Osteocyte (in vitro differentiated cells): ENCODE data around the gene MED17. TPM values are rescaled to one million over a fixed set of nuclear protein-coding genes. Genes with fewer than 3 reads are reported as not detected.
"Not testable (repeated sequence)": the region's sequence is repeated elsewhere in the genome, so short reads cannot be mapped to it uniquely, and the experiment has no call there.

Source experiments
- DNase-seq: peaks from one replicate; pipeline ENCODE4 v3.0.0; 2021; ENCODE audit warnings: mixed read lengths; ENCODE audit not compliant: unreplicated experiment; ENCODE audit errors: extremely low spot score
- H3K27ac Mint-ChIP-seq: one replicate; pipeline ENCODE4 v1.8.0; 2021; ENCODE audit warnings: mild to moderate bottlenecking, mixed read lengths; ENCODE audit not compliant: unreplicated experiment
- H3K27me3 Mint-ChIP-seq: one replicate; pipeline ENCODE4 v1.8.0; 2021; ENCODE audit warnings: mixed read lengths; ENCODE audit not compliant: unreplicated experiment
- H3K36me3 Mint-ChIP-seq: one replicate; pipeline ENCODE4 v1.8.0; 2021; ENCODE audit warnings: mixed read lengths; ENCODE audit not compliant: unreplicated experiment
- H3K4me1 Mint-ChIP-seq: one replicate; pipeline ENCODE4 v1.8.0; 2021; ENCODE audit warnings: mixed read lengths; ENCODE audit not compliant: unreplicated experiment
- H3K4me3 Mint-ChIP-seq: one replicate; pipeline ENCODE4 v1.8.0; 2021; ENCODE audit warnings: mild to moderate bottlenecking, moderate library complexity, mixed read lengths; ENCODE audit not compliant: unreplicated experiment
- H3K9me3 Mint-ChIP-seq: one replicate; pipeline ENCODE4 v1.8.0; 2021; ENCODE audit warnings: mixed read lengths; ENCODE audit not compliant: unreplicated experiment
- total RNA-seq: library from RNA; stranded (reverse); gene quantifications from 2 replicates; pipeline ENCODE4 v1.2.1, GENCODE V29; 2021
- TF ChIP-seq, protein P1 (sequence below): fragments of 200-600 bp; sonication (generic); IDR thresholded peaks from 2 replicates; pipeline ENCODE4 v1.5.0; 2021; ENCODE audit warnings: antibody characterized with exemption, mild to moderate bottlenecking, moderate library complexity

MED17 gene
- total RNA-seq, 1 donor from 2014 or later, result 37.8 TPM

- peaks cover 10% of the 10 kb centered on the region for H3K36me3 Mint-ChIP-seq
- no peaks in the 10 kb centered on the region for H3K9me3 Mint-ChIP-seq
- H3K27ac Mint-ChIP-seq, result no peak overlapping the region
- TF ChIP-seq, protein P1, sequence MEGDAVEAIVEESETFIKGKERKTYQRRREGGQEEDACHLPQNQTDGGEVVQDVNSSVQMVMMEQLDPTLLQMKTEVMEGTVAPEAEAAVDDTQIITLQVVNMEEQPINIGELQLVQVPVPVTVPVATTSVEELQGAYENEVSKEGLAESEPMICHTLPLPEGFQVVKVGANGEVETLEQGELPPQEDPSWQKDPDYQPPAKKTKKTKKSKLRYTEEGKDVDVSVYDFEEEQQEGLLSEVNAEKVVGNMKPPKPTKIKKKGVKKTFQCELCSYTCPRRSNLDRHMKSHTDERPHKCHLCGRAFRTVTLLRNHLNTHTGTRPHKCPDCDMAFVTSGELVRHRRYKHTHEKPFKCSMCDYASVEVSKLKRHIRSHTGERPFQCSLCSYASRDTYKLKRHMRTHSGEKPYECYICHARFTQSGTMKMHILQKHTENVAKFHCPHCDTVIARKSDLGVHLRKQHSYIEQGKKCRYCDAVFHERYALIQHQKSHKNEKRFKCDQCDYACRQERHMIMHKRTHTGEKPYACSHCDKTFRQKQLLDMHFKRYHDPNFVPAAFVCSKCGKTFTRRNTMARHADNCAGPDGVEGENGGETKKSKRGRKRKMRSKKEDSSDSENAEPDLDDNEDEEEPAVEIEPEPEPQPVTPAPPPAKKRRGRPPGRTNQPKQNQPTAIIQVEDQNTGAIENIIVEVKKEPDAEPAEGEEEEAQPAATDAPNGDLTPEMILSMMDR, result no peak
- no peak overlapping the region for H3K4me3 Mint-ChIP-seq
- H3K4me1 Mint-ChIP-seq, result no peaks in the 10 kb centered on the region
- DNase-seq, result no peak
- H3K27me3 Mint-ChIP-seq, result no peaks in the 10 kb centered on the region
Observed at GRCh38 chr11:93767018-93767417, 17.1 kb upstream of the MED17 start.

GRCh38 chr11:93770160-93770559, 13.9 kb upstream of the MED17 start:
- Mint-ChIP-seq H3K4me1 (no peaks in the 10 kb centered on the region), H3K4me3 (no peak overlapping the region), H3K9me3 (no peaks in the 10 kb centered on the region), H3K27ac (no peak overlapping the region), H3K27me3 (no peaks in the 10 kb centered on the region), H3K36me3 (no peaks in the 10 kb centered on the region)
- TF ChIP-seq, protein P1, result no peak
- no peak for DNase-seq

DNA sequence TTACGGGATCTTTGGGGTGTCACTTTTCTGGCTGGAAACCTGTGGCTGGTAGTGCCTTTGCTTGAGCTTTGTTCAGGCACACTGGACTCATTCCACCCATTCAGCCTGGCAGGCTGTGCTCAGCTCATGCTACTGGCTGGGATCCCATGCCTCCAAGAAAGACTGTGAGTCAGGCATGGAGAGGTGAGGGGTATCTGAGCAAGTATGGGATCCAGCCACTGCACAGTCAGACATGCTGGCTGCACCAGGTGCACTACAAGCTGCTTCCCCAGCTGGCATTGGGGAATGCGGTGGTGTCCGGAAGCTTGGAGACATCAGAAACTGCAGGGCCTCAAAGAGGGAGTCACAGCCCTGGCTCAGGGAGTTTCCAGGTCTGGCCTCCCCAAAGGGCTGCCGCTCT, 12.0 kb upstream of the MED17 start:
- H3K4me1 Mint-ChIP-seq, result no peaks in the 10 kb centered on the region
- no peaks in the 10 kb centered on the region for H3K9me3 Mint-ChIP-seq
- no peaks in the 10 kb centered on the region for H3K36me3 Mint-ChIP-seq
- H3K4me3 Mint-ChIP-seq, result no peak overlapping the region
- TF ChIP-seq, protein P1, result no peak
- DNase-seq, result no peak
- no peak overlapping the region for H3K27ac Mint-ChIP-seq
- no peaks in the 10 kb centered on the region for H3K27me3 Mint-ChIP-seq

DNA sequence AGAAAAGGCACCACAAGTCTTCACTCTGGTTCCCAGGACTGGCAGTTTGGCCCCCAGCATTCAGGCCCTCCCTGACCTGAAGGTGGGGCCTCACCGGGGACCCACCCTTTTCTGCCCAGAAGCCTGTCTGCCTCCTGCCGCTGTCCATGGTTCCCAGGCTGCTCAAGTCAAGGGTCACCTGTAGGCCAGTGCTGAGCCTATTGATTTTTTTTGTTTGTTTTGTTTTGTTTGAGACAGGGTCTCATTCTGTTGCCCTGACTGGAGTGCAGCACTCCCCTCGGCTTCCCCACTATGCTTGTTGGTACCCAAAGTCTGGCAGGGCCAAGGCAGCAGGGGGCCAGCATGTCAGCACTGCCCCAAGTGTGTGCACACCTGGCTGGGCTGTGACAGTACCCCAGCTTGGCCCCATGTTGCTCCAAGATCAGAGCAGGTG, 11.0 kb upstream of the MED17 start:
- H3K27ac Mint-ChIP-seq, result no peak overlapping the region
- TF ChIP-seq, protein P1, result no peak
- no peaks in the 10 kb centered on the region for H3K27me3 Mint-ChIP-seq
- no peak for DNase-seq
- no peaks in the 10 kb centered on the region for H3K9me3 Mint-ChIP-seq
- no peaks in the 10 kb centered on the region for H3K36me3 Mint-ChIP-seq
- no peaks in the 10 kb centered on the region for H3K4me1 Mint-ChIP-seq
- H3K4me3 Mint-ChIP-seq, result no peak overlapping the region

- Mint-ChIP-seq H3K9me3 (no peaks in the 10 kb centered on the region), H3K27ac (no peak overlapping the region), H3K36me3 (no peaks in the 10 kb centered on the region), H3K4me1 (no peaks in the 10 kb centered on the region), H3K4me3 (no peak overlapping the region), H3K27me3 (no peaks in the 10 kb centered on the region)
- TF ChIP-seq, protein P1, result no peak
- no peak for DNase-seq
Observed at GRCh38 chr11:93773601-93774200, 10.4 kb upstream of the MED17 start.

DNA sequence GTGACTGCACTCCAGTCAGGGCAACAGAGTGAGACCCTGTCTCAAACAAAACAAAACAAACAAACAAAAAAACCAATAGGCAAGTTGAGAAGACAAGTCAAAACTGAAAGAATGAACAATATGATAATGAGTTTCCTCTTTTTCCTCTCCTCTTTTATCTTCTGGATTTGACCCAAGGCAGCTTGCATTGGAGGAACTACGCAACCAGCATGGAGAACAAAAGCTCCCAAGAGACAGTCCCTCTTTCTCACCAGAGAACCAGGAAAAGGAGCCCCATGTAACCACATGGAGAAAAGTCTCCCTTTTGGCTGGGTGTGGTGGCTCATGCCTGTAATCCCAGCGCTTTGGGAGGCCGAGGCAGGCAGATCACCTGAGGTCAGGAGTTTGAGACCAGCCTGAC, 9.5 kb upstream of the MED17 start:
- not testable (repeated sequence) for H3K9me3 Mint-ChIP-seq, H3K36me3 Mint-ChIP-seq, H3K27ac Mint-ChIP-seq, H3K27me3 Mint-ChIP-seq, H3K4me3 Mint-ChIP-seq, DNase-seq, H3K4me1 Mint-ChIP-seq
